WTC11 (cell line): ENCODE results near the gene RFC3.

Experiments
- ATF6 ChIP-seq: sonication (generic); formaldehyde crosslinking; IDR thresholded peaks from 2 replicates; pipeline ENCODE4 v1.8.1; 2023; ENCODE audit warnings: mild to moderate bottlenecking, missing genetic modification reagents
- CTCF ChIP-seq: fragments of 200-600 bp; IDR thresholded peaks from 2 replicates; pipeline ENCODE4 v1.8.0; 2022; ENCODE audit warnings: antibody characterized with exemption
- HMGXB4 ChIP-seq: sonication (generic); formaldehyde crosslinking; IDR thresholded peaks from 2 replicates; pipeline ENCODE4 v1.8.1; 2023; ENCODE audit warnings: mild to moderate bottlenecking, moderate library complexity, missing genetic modification reagents
- TEAD4 ChIP-seq: sonication (generic); formaldehyde crosslinking; IDR thresholded peaks from 2 replicates; pipeline ENCODE4 v1.8.0; 2022; ENCODE audit warnings: mild to moderate bottlenecking, missing genetic modification reagents

- no peak for TF ChIP-seq CTCF
- no peak for TF ChIP-seq HMGXB4
- no peak for TF ChIP-seq ATF6 (CRISPR knock-in tag)
- TF ChIP-seq TEAD4 (CRISPR knock-in tag), result no peak
Measured at GRCh38 chr13:33785384-33785783, 32.6 kb upstream of the RFC3 start.
